PFSK-1 (cell line): ENCODE data around the gene NCKAP1.

Experiments used
- POLR2AphosphoS5 ChIP-seq: IDR thresholded peaks from 2 replicates; pipeline ENCODE4 v1.6.1; 2012; ENCODE audit warnings: low read depth, mild to moderate bottlenecking, control low read depth, low read length, moderate library complexity
- TAF1 ChIP-seq: IDR thresholded peaks from 2 replicates; pipeline ENCODE4 v1.6.1; 2012; ENCODE audit warnings: low read length, control low read depth, borderline replicate concordance; ENCODE audit not compliant: insufficient read depth
- TF ChIP-seq, protein P1 (sequence below), 2 experiments: IDR thresholded peaks; 2 replicates each; pipeline versions ENCODE4 v1.6.1 to v1.8.0; 2011 to 2012; ENCODE audit warnings: low read depth in 2 of 2, low read length in 2 of 2, control low read depth in 1 of 2, inconsistent platforms in 1 of 2, mild to moderate bottlenecking in 1 of 2, moderate library complexity in 1 of 2; ENCODE audit not compliant: insufficient read depth in 1 of 2

DNA sequence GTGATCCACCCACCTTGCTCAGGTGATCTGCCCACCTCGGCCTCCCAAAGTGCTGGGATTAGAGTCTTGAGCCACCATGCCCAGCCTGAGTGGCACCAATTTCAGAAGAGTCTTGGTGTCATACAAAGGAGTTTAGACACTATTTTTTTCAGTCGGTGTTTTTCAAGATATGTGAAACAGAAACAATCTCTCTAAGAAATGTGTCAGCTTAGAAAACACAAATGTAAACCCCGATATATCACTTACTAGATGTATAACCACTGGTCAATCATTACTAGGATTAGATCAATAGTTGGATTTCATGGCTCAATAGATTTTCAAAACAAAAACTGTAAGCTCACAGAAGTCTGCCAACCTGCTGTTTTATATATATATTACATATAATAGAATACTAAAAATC, 104.6 kb downstream of the NCKAP1 start:
- TF ChIP-seq POLR2AphosphoS5, result no peak
- TF ChIP-seq, protein P1, sequence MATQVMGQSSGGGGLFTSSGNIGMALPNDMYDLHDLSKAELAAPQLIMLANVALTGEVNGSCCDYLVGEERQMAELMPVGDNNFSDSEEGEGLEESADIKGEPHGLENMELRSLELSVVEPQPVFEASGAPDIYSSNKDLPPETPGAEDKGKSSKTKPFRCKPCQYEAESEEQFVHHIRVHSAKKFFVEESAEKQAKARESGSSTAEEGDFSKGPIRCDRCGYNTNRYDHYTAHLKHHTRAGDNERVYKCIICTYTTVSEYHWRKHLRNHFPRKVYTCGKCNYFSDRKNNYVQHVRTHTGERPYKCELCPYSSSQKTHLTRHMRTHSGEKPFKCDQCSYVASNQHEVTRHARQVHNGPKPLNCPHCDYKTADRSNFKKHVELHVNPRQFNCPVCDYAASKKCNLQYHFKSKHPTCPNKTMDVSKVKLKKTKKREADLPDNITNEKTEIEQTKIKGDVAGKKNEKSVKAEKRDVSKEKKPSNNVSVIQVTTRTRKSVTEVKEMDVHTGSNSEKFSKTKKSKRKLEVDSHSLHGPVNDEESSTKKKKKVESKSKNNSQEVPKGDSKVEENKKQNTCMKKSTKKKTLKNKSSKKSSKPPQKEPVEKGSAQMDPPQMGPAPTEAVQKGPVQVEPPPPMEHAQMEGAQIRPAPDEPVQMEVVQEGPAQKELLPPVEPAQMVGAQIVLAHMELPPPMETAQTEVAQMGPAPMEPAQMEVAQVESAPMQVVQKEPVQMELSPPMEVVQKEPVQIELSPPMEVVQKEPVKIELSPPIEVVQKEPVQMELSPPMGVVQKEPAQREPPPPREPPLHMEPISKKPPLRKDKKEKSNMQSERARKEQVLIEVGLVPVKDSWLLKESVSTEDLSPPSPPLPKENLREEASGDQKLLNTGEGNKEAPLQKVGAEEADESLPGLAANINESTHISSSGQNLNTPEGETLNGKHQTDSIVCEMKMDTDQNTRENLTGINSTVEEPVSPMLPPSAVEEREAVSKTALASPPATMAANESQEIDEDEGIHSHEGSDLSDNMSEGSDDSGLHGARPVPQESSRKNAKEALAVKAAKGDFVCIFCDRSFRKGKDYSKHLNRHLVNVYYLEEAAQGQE (IDR thresholded peaks at IDR 0.05; ENCODE audit: insufficient read depth in 1 of 2, low read depth in 2 of 2, low read length in 2 of 2), result no peak
- no peak for TF ChIP-seq TAF1
